ENCODE results near the gene MCC.

- TF ChIP-seq POLR2AphosphoS5 (IDR thresholded peaks at IDR 0.05) (no peak), CTCF (IDR thresholded peaks at IDR 0.05) (no peak)
Observed at GRCh38 chr5:113060408-113061025, 427.7 kb downstream of the MCC start.

All from breast epithelium (tissue), 3 donors.